Dendritic cell treated with granulocyte-macrophage colony-stimulating factor and Interleukin-4, amounts not matched to agents 40 ng/mL and 50 ng/mL, for 4 days (primary cell): ENCODE data around the gene TSFM.
A peak's percentile ranks its signal among the peaks of the same experiment; 100 is the strongest.

ENCODE experiments used
- H3K27ac Mint-ChIP-seq: one replicate; pipeline ENCODE4 v1.8.0; 2022; ENCODE audit warnings: mild to moderate bottlenecking, mixed read lengths
- H3K27me3 Mint-ChIP-seq: one replicate; pipeline ENCODE4 v1.8.0; 2022; ENCODE audit warnings: mild to moderate bottlenecking, mixed read lengths
- H3K36me3 Mint-ChIP-seq: one replicate; pipeline ENCODE4 v1.8.0; 2022; ENCODE audit warnings: low read depth, mixed read lengths
- H3K4me1 Mint-ChIP-seq: one replicate; pipeline ENCODE4 v1.8.0; 2022; ENCODE audit warnings: low read depth, mixed read lengths
- H3K4me3 Mint-ChIP-seq: one replicate; pipeline ENCODE4 v1.8.0; 2022; ENCODE audit warnings: mild to moderate bottlenecking, moderate library complexity, mixed read lengths
- H3K9me3 Mint-ChIP-seq: one replicate; pipeline ENCODE4 v1.8.0; 2022; ENCODE audit warnings: mixed read lengths
- intact Hi-C: fragments of 100-400 bp; cut with micrococcal nuclease; formaldehyde crosslinking; loops from one replicate; pipeline ENCODE4 v1.15.0; 2022

The TSFM gene

GRCh38 chr12:57796996-57797395 lies 14.4 kb downstream of the TSFM start:
- Mint-ChIP-seq H3K27me3 (no peaks in the 10 kb centered on the region), H3K4me1 (peaks cover 36% of the 10 kb centered on the region), H3K4me3 (no peak overlapping the region), H3K36me3 (peaks cover 74% of the 10 kb centered on the region), H3K9me3 (no peaks in the 10 kb centered on the region), H3K27ac (no peak overlapping the region)
- intact Hi-C loops = no loop called here

GRCh38 chr12:57797933-57798332 lies 15.3 kb downstream of the TSFM start:
- intact Hi-C loops = no loop called here
- H3K36me3 Mint-ChIP-seq = peaks cover 74% of the 10 kb centered on the region
- no peaks in the 10 kb centered on the region for H3K9me3 Mint-ChIP-seq
- H3K27me3 Mint-ChIP-seq = no peaks in the 10 kb centered on the region
- H3K4me1 Mint-ChIP-seq = peaks cover 36% of the 10 kb centered on the region
- H3K27ac Mint-ChIP-seq = peak overlapping the region; percentile 65
- no peak overlapping the region for H3K4me3 Mint-ChIP-seq

- H3K27ac Mint-ChIP-seq = no peak overlapping the region
- no peaks in the 10 kb centered on the region for H3K9me3 Mint-ChIP-seq
- H3K4me1 Mint-ChIP-seq = peaks cover 31% of the 10 kb centered on the region
- peaks cover 71% of the 10 kb centered on the region for H3K36me3 Mint-ChIP-seq
- no peaks in the 10 kb centered on the region for H3K27me3 Mint-ChIP-seq
- H3K4me3 Mint-ChIP-seq = no peak overlapping the region
- intact Hi-C loops = no loop called here
Observed at GRCh38 chr12:57800965-57801364, 18.4 kb downstream of the TSFM start.

- H3K9me3 Mint-ChIP-seq = no peaks in the 10 kb centered on the region
Observed at GRCh38 chr12:57802607-57803006, 20.0 kb downstream of the TSFM start.

GRCh38 chr12:57803319-57803893 lies 20.8 kb downstream of the TSFM start:
- peaks cover 13% of the 10 kb centered on the region for H3K4me1 Mint-ChIP-seq
- peaks cover 82% of the 10 kb centered on the region for H3K36me3 Mint-ChIP-seq
- H3K9me3 Mint-ChIP-seq = no peaks in the 10 kb centered on the region
- H3K27me3 Mint-ChIP-seq = no peaks in the 10 kb centered on the region
- H3K4me3 Mint-ChIP-seq = no peak overlapping the region
- intact Hi-C loops = no loop called here
- H3K27ac Mint-ChIP-seq = no peak overlapping the region

More at GRCh38 chr12:57802607-57803006, 20.0 kb downstream of the TSFM start:
- H3K27ac Mint-ChIP-seq = no peak overlapping the region
- peaks cover 74% of the 10 kb centered on the region for H3K36me3 Mint-ChIP-seq
- H3K4me1 Mint-ChIP-seq = peaks cover 19% of the 10 kb centered on the region
- no peak overlapping the region for H3K4me3 Mint-ChIP-seq
- intact Hi-C loops = no loop called here
- no peaks in the 10 kb centered on the region for H3K27me3 Mint-ChIP-seq

- no peak overlapping the region for H3K4me3 Mint-ChIP-seq
- H3K36me3 Mint-ChIP-seq = peaks cover 93% of the 10 kb centered on the region
- H3K9me3 Mint-ChIP-seq = no peaks in the 10 kb centered on the region
- intact Hi-C loops = no loop called here
- no peaks in the 10 kb centered on the region for H3K27me3 Mint-ChIP-seq
- H3K27ac Mint-ChIP-seq = no peak overlapping the region
- peaks cover 13% of the 10 kb centered on the region for H3K4me1 Mint-ChIP-seq
Observed at GRCh38 chr12:57806677-57807076, 24.1 kb downstream of the TSFM start.

GRCh38 chr12:57807285-57807684 lies 24.7 kb downstream of the TSFM start:
- Mint-ChIP-seq H3K27me3 (no peaks in the 10 kb centered on the region), H3K27ac (no peak overlapping the region), H3K4me3 (no peak overlapping the region), H3K4me1 (peaks cover 17% of the 10 kb centered on the region), H3K9me3 (no peaks in the 10 kb centered on the region), H3K36me3 (peaks cover 93% of the 10 kb centered on the region)
- intact Hi-C loops = no loop called here

GRCh38 chr12:57808351-57808750 lies 25.8 kb downstream of the TSFM start:
- H3K4me1 Mint-ChIP-seq = peaks cover 22% of the 10 kb centered on the region
- H3K27ac Mint-ChIP-seq = no peak overlapping the region
- peaks cover 93% of the 10 kb centered on the region for H3K36me3 Mint-ChIP-seq
- intact Hi-C loops = no loop called here
- H3K27me3 Mint-ChIP-seq = no peaks in the 10 kb centered on the region
- no peaks in the 10 kb centered on the region for H3K9me3 Mint-ChIP-seq
- no peak overlapping the region for H3K4me3 Mint-ChIP-seq

- H3K4me3 Mint-ChIP-seq = no peak overlapping the region
- intact Hi-C loops = no loop called here
- peaks cover 94% of the 10 kb centered on the region for H3K36me3 Mint-ChIP-seq
- H3K27ac Mint-ChIP-seq = no peak overlapping the region
- H3K27me3 Mint-ChIP-seq = no peaks in the 10 kb centered on the region
- peaks cover 25% of the 10 kb centered on the region for H3K4me1 Mint-ChIP-seq
- H3K9me3 Mint-ChIP-seq = no peaks in the 10 kb centered on the region
Observed at GRCh38 chr12:57809425-57809824, 26.8 kb downstream of the TSFM start.

GRCh38 chr12:57810450-57810849 lies 27.9 kb downstream of the TSFM start:
- Mint-ChIP-seq H3K4me3 (no peak overlapping the region), H3K27ac (no peak overlapping the region), H3K27me3 (no peaks in the 10 kb centered on the region), H3K36me3 (peaks cover 89% of the 10 kb centered on the region), H3K9me3 (no peaks in the 10 kb centered on the region), H3K4me1 (peaks cover 29% of the 10 kb centered on the region)
- intact Hi-C loops = no loop called here

- intact Hi-C loops = no loop called here
- Mint-ChIP-seq H3K9me3 (no peaks in the 10 kb centered on the region), H3K27ac (no peak overlapping the region), H3K27me3 (no peaks in the 10 kb centered on the region), H3K4me1 (peaks cover 36% of the 10 kb centered on the region), H3K36me3 (peaks cover 84% of the 10 kb centered on the region), H3K4me3 (no peak overlapping the region)
Observed at GRCh38 chr12:57811028-57811755, 28.6 kb downstream of the TSFM start.

GRCh38 chr12:57813111-57813970 lies 30.8 kb downstream of the TSFM start:
- H3K36me3 Mint-ChIP-seq = peaks cover 66% of the 10 kb centered on the region
- H3K9me3 Mint-ChIP-seq = no peaks in the 10 kb centered on the region
- no peaks in the 10 kb centered on the region for H3K27me3 Mint-ChIP-seq
- H3K4me3 Mint-ChIP-seq = no peak overlapping the region
- no peak overlapping the region for H3K27ac Mint-ChIP-seq
- H3K4me1 Mint-ChIP-seq = peaks cover 44% of the 10 kb centered on the region
- intact Hi-C loops = no loop called here

- H3K9me3 Mint-ChIP-seq = no peaks in the 10 kb centered on the region
Observed at GRCh38 chr12:57813971-57814772, 31.6 kb downstream of the TSFM start.

More at GRCh38 chr12:57813971-57814772, 31.6 kb downstream of the TSFM start:
- H3K27ac Mint-ChIP-seq = peak overlapping the region; percentile 30
- no peaks in the 10 kb centered on the region for H3K27me3 Mint-ChIP-seq
- peaks cover 66% of the 10 kb centered on the region for H3K36me3 Mint-ChIP-seq
- intact Hi-C loops = no loop called here
- peaks cover 52% of the 10 kb centered on the region for H3K4me1 Mint-ChIP-seq
- H3K4me3 Mint-ChIP-seq = no peak overlapping the region
